Endometrium (tissue), 2 donors: ENCODE results near the gene ITGA5.

Experiments
- FAIRE-seq: peaks from 2 replicates; lab custom pipeline; 2012; peaks lifted over from hg19 to GRCh38; lab: Jason Lieb, UNC
- donor health status: control.
- donor health status: control.

The ITGA5 gene

GRCh38 chr12:54411391-54412241 lies 7.5 kb downstream of the ITGA5 start:
- FAIRE-seq, result no peak

- FAIRE-seq, result no peak
Measured at GRCh38 chr12:54409267-54409666, 9.8 kb downstream of the ITGA5 start.

GRCh38 chr12:54407183-54407905 lies 11.7 kb downstream of the ITGA5 start:
- FAIRE-seq, result no peak

DNA sequence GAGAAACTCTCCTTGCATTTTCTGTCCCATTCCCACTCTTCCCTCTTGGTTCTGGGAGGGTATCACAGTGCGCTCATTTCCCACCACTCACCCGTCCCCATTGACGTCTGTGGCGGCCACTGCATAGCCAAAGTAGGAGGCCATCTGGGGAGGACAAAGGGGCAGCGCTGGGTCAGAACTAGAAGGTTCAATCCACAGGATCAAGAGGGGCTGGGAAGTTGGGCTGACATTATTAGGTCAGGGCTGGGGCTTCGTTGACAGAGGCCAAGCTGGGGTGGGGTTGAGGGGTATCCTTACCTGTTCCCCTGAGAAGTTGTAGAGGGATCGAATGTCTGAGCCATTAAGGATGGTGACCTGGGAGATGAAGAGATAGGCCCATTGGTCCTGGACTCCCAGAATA lies 13.5 kb downstream of the ITGA5 start:
- no peak for FAIRE-seq

DNA sequence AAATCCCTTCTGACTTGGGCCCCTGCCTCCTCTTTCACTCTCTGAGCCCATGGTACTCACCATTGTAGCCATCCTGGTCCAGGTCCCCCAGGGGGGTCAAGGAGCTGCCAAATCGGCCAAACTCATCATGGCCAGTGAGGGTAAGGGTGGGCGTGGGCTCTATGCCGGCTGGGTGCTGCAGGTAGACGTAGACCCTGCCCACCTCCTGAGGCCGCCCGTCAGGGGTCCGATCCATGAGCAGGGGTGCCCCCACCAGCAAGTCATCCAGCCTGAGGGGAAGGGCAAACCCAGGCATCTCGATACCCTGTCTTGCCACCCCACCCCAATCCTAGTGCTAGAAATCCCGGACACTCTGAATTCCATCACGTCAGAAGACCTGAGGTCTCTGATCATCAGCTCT lies 14.0 kb downstream of the ITGA5 start:
- no peak for FAIRE-seq

DNA sequence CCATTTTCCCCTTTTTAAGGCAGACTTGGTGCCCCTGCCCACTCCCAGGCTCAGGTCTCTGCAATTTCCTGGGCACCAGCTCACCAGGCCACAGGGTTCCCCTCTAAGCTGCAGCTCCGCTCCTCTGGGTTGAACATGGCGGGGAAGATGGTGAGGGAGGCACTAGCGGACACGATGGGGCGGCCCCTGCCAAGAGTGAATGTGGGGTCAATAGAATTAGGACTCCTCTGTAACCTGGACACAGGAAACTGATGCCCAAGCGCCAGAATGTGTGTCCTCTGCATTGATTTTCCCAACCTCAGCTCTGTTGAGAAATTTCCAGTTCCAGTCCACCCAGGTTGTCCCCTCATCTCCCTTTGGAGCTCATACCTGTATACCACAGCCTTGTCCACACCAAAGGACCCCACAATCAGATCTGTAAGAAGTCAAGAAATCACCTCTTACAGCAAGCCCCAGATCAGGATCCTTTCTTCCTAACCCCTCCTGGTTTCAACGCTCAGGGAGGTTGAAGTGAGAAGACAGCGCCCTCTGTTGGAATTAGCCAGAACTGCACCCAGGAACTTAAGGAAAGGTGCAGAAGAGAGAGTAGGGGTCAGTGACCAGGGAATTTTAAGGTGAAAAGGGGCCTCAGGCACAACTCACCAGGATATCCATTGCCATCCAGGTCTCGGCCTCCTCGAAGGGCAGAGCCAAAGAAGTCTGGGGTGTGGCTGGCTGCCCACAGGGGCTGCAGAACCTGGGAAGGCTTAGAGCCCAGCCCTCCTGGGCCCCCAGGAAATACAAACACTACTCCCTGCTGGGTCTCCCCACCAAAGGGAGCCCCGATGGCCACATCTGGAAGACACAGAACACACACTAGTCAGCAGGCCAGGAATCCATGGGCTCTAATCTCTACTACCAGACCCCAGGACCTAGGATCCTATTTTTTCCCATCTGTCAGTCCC lies 14.7 kb downstream of the ITGA5 start:
- no peak for FAIRE-seq

- no peak for FAIRE-seq
Measured at GRCh38 chr12:54401119-54401518, 17.9 kb downstream of the ITGA5 start.

- FAIRE-seq, result no peak
Measured at GRCh38 chr12:54398995-54399793, 19.9 kb downstream of the ITGA5 start.

DNA sequence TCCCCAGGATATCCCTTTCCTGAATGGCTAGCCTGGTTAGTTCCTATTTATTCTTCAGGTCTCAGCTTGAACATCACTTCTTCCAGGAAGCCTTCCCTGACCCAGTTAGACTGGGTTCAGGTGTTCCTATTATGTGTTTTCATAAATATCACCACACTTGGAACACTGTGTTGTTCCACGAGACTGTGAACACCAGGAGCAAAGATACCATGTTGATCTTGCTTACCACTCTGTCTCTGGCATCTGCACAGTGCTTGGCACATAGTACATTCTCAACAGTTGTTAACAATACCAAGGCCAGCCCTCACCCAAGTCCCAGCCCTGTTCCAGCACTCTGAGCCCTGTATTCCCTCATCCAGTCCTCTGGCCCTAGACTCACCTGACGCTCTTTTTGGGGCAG lies 20.8 kb downstream of the ITGA5 start:
- no peak for FAIRE-seq

DNA sequence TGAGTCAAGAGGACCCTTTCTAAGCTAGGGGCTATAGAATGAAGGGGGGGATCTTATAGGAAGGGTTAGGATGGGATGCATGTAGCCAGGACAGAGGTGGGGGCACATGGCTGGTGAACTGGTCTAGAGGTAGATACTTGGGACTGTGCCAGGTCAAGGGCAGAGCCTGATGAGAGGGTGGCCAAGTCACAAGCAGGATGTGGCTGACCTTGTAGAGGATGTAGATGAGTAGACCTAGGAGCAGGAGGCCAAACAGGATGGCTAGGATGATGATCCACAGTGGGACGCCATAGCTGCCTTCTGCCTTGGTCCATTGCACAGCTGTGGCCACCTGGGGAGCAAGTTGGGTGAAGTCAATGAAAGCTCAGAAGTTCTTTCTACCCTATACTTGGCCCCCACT lies 21.9 kb downstream of the ITGA5 start:
- FAIRE-seq, result no peak

GRCh38 chr12:54395545-54395944 lies 23.5 kb downstream of the ITGA5 start:
- no peak for FAIRE-seq

DNA sequence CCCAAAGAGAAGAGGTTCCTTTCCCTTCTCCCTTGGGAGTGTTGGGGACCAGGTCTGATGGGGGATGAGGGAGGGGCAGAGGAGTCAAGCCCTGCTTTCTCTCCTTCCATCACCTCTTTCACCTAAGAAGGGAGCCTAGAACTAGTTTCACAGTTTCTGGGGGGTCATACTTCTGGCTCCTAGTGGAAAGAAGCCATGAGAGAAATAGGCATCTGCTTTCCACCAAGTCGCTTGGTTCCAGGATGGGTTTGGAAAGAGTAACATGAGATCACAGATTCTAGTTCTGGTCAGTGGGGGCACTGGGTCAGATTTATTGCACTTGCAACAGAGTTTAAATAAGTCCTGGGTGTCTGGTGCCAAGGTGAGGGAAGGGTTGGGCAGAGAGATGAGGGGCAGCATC lies 24.1 kb downstream of the ITGA5 start:
- FAIRE-seq, result no peak

DNA sequence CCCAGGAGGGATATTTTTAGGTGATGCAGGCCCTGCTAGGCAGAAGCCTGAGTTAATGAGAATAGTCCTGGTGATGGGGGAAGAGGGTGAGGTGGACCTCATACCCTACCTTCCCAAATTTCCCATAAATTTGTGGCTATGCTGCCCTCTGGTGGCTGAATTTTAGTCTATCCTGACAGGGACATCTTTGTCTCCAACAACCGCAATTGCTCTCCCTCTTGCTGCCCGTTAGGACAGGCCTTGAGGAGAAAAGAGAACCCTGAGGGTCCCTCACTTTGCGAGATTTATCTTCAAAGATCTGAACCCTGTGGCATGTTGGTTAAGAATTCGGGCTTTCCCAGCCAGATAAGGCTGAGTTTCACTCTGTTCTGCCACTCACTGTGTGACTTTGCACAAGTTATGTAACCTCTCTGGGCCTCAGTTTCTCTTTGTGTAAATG lies 24.8 kb downstream of the ITGA5 start:
- FAIRE-seq, result no peak

- no peak for FAIRE-seq
Measured at GRCh38 chr12:54393743-54394142, 25.3 kb downstream of the ITGA5 start.

DNA sequence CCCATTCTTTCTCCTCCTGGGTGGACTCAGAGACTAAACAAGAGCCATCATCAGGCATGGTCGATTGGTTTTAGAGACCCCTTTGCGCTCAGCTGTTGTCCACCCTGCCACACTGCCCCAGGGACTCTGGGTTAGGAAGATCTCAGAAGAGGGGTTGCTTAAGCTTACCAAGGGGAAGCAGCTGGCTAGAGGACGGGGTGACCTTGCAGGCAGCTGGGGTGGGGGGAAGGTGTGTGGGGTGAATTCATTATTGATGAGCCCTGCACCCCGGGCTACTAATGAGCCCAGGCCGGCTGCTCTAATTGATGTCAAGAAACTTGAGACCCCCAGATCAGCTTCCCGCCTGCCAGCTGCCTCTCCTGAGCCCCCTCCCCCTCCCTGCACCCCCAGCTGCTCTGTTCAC lies 25.9 kb downstream of the ITGA5 start:
- no peak for FAIRE-seq

GRCh38 chr12:54392485-54393206 lies 26.4 kb downstream of the ITGA5 start:
- FAIRE-seq, result no peak

DNA sequence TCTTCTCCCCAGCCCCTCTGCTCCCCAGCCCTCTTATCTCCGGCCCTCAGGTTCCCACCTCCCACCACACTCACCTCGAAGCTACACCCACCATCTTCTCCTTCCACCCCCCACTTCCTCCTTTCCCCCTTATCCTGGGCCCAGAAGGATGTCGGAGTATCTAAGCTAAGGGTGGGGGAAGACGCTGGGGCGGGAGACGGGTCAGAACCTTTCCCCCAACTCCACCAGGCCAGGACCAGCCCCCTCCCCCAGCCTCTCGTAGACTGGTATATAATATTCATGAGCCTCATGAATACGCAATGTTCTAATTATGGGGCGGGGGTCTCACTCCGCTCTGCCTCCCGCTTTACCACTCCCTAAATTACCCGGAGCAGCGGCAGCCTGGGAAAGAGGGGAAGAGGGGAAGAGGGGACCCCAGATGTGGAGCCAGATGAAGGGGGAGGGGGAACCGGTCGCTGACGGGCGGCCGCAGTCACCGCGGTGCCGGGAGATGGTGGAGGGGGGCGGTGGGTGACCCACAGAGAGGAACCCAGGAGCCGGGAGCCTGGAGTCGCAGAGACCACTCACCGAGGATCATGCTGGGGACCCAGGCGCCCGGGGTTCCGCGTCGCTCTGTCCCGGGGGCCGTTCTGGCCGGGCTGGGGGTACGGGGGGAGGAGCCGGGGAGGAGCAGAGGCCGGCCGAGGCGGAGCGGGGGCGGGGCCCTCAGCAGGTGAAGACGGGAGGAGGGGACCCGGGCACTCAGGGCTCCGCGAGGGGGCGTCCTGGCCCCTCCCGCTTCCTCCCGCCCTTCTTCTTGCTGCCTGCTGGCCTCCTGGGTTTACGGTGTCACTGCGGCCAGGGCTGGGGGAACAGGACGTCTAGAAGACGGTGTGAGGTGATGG lies 28.2 kb downstream of the ITGA5 start:
- no peak for FAIRE-seq

- no peak for FAIRE-seq
Measured at GRCh38 chr12:54390176-54390667, 28.8 kb downstream of the ITGA5 start.

- no peak for FAIRE-seq
Measured at GRCh38 chr12:54389607-54390175, 29.4 kb downstream of the ITGA5 start.
